ENCODE data around the gene MICALL1.
"Not testable (repeated sequence)": the region's sequence is repeated elsewhere in the genome, so short reads cannot be mapped to it uniquely, and the experiment has no call there.

The MICALL1 gene

DNA sequence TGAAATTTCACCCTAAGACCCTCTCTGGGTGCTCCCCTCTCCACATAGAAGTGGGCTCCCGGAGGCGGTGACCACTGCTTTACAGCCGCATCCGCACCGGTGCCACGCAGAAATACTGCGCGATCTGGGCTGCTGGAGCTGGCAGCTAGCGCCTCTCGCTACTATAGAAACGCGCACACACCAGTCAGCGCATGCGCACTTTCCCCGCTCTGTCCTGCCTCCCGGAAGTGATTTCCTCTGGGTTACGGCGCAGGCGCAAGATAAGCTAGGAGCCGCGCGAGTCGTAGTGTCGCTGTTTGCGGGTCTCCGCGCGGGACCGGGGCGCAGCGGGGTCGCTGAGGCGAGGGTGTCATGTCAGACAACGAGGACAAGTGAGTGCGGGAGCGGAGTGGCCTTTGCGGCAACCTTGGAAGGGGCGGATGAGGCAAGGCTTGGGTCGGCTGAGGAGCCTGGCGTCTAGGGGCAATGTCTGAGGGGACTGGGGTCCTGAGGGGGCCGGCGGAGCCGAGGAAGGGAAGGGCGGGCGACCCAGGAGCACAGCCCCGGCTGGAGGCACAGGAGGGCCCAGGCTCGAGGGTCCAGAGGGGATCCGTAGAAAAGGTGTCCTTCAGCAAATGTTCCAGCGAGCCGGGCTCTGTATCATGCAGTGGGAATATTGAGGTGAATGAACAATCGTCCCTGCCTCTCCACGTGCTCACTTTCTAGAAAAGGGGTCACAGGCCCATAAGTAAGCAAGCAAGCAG is 47.5 kb downstream of the MICALL1 start, which contains the start of the genes C22orf23 and POLR2F:
Gene C22orf23, minus strand, starts transcription at position 165 of the 743 bp plus-strand sequence. CDS start 452 bp downstream, outside the sequence.
Gene POLR2F, plus strand, starts transcription at position 263 of the 743 bp plus-strand sequence. Its CDS starts 89 bp downstream, at position 352.
- TF ChIP-seq, protein P1, sequence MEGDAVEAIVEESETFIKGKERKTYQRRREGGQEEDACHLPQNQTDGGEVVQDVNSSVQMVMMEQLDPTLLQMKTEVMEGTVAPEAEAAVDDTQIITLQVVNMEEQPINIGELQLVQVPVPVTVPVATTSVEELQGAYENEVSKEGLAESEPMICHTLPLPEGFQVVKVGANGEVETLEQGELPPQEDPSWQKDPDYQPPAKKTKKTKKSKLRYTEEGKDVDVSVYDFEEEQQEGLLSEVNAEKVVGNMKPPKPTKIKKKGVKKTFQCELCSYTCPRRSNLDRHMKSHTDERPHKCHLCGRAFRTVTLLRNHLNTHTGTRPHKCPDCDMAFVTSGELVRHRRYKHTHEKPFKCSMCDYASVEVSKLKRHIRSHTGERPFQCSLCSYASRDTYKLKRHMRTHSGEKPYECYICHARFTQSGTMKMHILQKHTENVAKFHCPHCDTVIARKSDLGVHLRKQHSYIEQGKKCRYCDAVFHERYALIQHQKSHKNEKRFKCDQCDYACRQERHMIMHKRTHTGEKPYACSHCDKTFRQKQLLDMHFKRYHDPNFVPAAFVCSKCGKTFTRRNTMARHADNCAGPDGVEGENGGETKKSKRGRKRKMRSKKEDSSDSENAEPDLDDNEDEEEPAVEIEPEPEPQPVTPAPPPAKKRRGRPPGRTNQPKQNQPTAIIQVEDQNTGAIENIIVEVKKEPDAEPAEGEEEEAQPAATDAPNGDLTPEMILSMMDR (IDR thresholded peaks at IDR 0.05): 0 out of 2 replicates have a peak, but pooled peaks have one; percentile 2
- TF ChIP-seq ZFX (IDR thresholded peaks at IDR 0.05; ENCODE audit: borderline replicate concordance): no peak
- H3K27ac ChIP-seq: peak within 1 kb of the TSS; percentile 32

DNA sequence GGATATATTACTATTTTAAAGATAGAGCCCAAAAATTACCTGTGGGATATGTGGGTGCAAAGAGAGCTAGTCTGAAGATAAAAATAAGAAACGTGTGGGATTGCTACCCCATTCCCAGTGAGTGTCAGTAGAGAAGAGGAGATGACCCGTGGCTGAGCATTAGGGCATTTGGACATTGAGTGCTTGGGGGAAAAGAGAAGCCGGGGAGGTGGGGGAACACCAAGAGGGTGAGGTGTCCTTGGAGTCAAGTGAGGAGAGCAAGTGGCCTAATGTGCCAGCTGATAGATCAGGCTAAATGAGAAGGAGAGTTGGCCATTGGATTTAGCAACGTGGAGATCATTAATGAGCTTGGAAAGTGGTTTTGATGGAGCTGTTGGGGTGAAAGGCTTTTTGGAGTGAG is 48.6 kb downstream of the MICALL1 start:
- no peak overlapping the region for H3K27ac ChIP-seq
- no peak for TF ChIP-seq ZFX (IDR thresholded peaks at IDR 0.05; ENCODE audit: borderline replicate concordance)
- TF ChIP-seq, protein P1 (IDR thresholded peaks at IDR 0.05): no peak

DNA sequence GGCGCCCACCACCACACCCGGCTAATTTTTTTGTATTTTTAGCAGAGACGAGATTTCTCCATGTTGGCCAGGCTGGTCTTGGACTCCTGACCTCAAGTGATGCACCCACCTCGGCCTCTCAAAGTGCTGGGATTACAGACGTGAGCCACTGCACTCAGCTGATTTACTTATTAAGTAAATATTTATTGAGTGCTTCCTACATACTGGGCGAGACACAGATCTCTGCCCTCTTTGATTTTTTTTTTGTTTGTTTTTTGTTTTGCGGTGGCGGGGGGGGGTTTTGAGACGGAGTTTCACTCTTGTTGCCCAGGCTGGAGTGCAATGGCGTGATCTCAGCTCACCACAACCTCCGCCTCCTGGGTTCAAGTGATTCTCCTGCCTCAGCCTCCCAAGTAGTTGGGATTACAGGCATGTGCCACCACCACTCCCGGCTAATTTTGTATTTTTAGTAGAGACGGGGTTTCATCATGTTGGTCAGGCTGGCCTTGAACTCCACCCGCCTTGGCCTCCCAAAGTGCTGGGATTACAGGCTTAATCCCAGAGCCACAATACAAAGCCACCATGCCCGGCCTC is 49.8 kb downstream of the MICALL1 start:
- H3K27ac ChIP-seq: not testable (repeated sequence)

DNA sequence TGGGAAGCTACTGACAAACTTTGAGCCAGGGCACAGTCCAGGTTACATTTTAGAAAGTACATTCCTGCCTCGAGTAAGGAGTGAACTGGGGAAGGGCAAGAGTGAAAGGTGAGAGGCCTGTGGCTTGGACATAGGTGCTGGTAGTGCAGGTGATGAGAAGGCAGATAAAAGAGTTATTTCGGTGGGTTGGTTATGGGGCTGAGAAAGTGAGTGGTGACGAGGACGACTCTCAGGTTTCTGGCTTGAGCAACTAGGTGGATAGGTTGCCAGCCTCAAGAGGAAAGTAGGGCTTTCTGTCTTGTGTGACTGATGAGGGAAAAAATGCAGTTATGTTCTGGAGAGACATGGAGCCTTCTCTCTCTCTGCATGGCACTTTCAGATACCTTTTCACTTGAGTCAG is 51.1 kb downstream of the MICALL1 start:
- H3K27ac ChIP-seq: no peak overlapping the region
- no peak for TF ChIP-seq ZFX (IDR thresholded peaks at IDR 0.05; ENCODE audit: borderline replicate concordance)
- TF ChIP-seq, protein P1 (IDR thresholded peaks at IDR 0.05): no peak

- TF ChIP-seq ZFX (IDR thresholded peaks at IDR 0.05; ENCODE audit: borderline replicate concordance): no peak
- TF ChIP-seq, protein P1 (IDR thresholded peaks at IDR 0.05): no peak
- H3K27ac ChIP-seq: no peak overlapping the region
Measured at GRCh38 chr22:37959231-37959825, 53.2 kb downstream of the MICALL1 start.

- TF ChIP-seq, protein P1 (IDR thresholded peaks at IDR 0.05): no peak
- H3K27ac ChIP-seq: no peak overlapping the region
Measured at GRCh38 chr22:37961062-37961461, 55.0 kb downstream of the MICALL1 start.

GRCh38 chr22:37965940-37966664 is 60.0 kb downstream of the MICALL1 start:
- no peak for TF ChIP-seq ZFX (IDR thresholded peaks at IDR 0.05; ENCODE audit: borderline replicate concordance)
- TF ChIP-seq, protein P1 (IDR thresholded peaks at IDR 0.05): no peak
- H3K27ac ChIP-seq: no peak overlapping the region
